ENCODE results near the gene COPS7A.

DNA sequence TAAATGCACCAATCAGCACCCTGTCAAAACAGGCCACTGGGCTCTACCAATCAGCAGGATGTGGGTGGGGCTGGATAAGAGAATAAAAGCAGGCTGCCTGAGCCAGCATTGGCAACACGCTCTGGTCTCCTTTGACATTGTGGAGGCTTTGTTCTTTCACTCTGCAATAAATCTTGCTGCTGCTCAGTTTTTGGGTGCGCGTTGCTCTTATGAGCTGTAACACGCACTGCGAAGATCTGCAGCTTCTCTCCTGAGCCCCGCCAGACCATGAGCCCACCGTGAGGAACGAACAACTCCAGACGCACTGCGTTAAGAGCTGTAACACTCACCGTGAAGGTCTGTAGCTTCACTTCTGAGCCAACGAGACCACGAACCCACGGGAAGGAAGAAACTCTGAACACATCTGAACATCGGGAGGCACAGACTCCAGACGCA lies 14.9 kb upstream of the COPS7A start:
- TF ChIP-seq, protein P1, sequence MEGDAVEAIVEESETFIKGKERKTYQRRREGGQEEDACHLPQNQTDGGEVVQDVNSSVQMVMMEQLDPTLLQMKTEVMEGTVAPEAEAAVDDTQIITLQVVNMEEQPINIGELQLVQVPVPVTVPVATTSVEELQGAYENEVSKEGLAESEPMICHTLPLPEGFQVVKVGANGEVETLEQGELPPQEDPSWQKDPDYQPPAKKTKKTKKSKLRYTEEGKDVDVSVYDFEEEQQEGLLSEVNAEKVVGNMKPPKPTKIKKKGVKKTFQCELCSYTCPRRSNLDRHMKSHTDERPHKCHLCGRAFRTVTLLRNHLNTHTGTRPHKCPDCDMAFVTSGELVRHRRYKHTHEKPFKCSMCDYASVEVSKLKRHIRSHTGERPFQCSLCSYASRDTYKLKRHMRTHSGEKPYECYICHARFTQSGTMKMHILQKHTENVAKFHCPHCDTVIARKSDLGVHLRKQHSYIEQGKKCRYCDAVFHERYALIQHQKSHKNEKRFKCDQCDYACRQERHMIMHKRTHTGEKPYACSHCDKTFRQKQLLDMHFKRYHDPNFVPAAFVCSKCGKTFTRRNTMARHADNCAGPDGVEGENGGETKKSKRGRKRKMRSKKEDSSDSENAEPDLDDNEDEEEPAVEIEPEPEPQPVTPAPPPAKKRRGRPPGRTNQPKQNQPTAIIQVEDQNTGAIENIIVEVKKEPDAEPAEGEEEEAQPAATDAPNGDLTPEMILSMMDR (IDR thresholded peaks at IDR 0.05), result no peak
- no peak for TF ChIP-seq POLR2A (IDR thresholded peaks at IDR 0.05)

All from heart left ventricle (tissue), 13 donors.